ENCODE results near the gene PATL1. TPM values are rescaled to one million over a fixed set of nuclear protein-coding genes. Genes with fewer than 3 reads are reported as not detected.

The PATL1 gene
- total RNA-seq, 1 donor from 2014 or later: 37.4 TPM

- Mint-ChIP-seq H3K27me3 (no peaks in the 10 kb centered on the region), H3K4me1 (ENCODE audit: unreplicated experiment) (peaks cover 28% of the 10 kb centered on the region), H3K4me3 (peak overlapping the region; percentile 96), H3K36me3 (peaks cover 5% of the 10 kb centered on the region), H3K9me3 (no peaks in the 10 kb centered on the region), H3K27ac (peak overlapping the region; percentile 93)
- DNase-seq (ENCODE audit: extremely low spot score, unreplicated experiment): no peak
- TF ChIP-seq CTCF (conservative IDR thresholded peaks at IDR 0.05): no peak
Observed at GRCh38 chr11:59614277-59615119, 54.3 kb downstream of the PATL1 start.

GRCh38 chr11:59611570-59612565 is 57.0 kb downstream of the PATL1 start:
- TF ChIP-seq CTCF (conservative IDR thresholded peaks at IDR 0.05): no peak
- H3K4me3 Mint-ChIP-seq: peak overlapping the region; percentile 96
- peak overlapping the region; percentile 72 for H3K27ac Mint-ChIP-seq
- peaks cover 19% of the 10 kb centered on the region for H3K36me3 Mint-ChIP-seq
- peaks cover 28% of the 10 kb centered on the region for H3K4me1 Mint-ChIP-seq (ENCODE audit: unreplicated experiment)
- H3K9me3 Mint-ChIP-seq: no peaks in the 10 kb centered on the region
- no peaks in the 10 kb centered on the region for H3K27me3 Mint-ChIP-seq
- DNase-seq (ENCODE audit: extremely low spot score, unreplicated experiment): no peak

- Mint-ChIP-seq H3K27ac (no peak overlapping the region), H3K4me1 (ENCODE audit: unreplicated experiment) (peaks cover 28% of the 10 kb centered on the region), H3K4me3 (no peak overlapping the region), H3K9me3 (no peaks in the 10 kb centered on the region), H3K27me3 (no peaks in the 10 kb centered on the region), H3K36me3 (peaks cover 29% of the 10 kb centered on the region)
- DNase-seq (ENCODE audit: extremely low spot score, unreplicated experiment): no peak
- no peak for TF ChIP-seq CTCF (conservative IDR thresholded peaks at IDR 0.05)
Observed at GRCh38 chr11:59610289-59610688, 58.5 kb downstream of the PATL1 start.

- no peak for TF ChIP-seq CTCF (conservative IDR thresholded peaks at IDR 0.05)
- Mint-ChIP-seq H3K36me3 (peaks cover 35% of the 10 kb centered on the region), H3K4me3 (no peak overlapping the region), H3K27me3 (no peaks in the 10 kb centered on the region), H3K27ac (no peak overlapping the region), H3K9me3 (no peaks in the 10 kb centered on the region), H3K4me1 (ENCODE audit: unreplicated experiment) (peaks cover 14% of the 10 kb centered on the region)
- no peak for DNase-seq (ENCODE audit: extremely low spot score, unreplicated experiment)
Observed at GRCh38 chr11:59607703-59608454, 61.0 kb downstream of the PATL1 start.

GRCh38 chr11:59602432-59602831 is 66.4 kb downstream of the PATL1 start:
- no peaks in the 10 kb centered on the region for H3K27me3 Mint-ChIP-seq
- peaks cover 36% of the 10 kb centered on the region for H3K36me3 Mint-ChIP-seq
- no peak overlapping the region for H3K4me3 Mint-ChIP-seq
- no peak for DNase-seq (ENCODE audit: extremely low spot score, unreplicated experiment)
- H3K4me1 Mint-ChIP-seq (ENCODE audit: unreplicated experiment): no peaks in the 10 kb centered on the region
- no peak overlapping the region for H3K27ac Mint-ChIP-seq
- TF ChIP-seq CTCF (conservative IDR thresholded peaks at IDR 0.05): no peak
- no peaks in the 10 kb centered on the region for H3K9me3 Mint-ChIP-seq

Measured in type B pancreatic cell (in vitro differentiated cells).